WERI-Rb-1 (cell line): Measurements from ENCODE around the gene SBK3.

Experiments
- DNase-seq: peaks from one replicate; pipeline ENCODE4 v3.0.0-alpha.2; 2020
- H3K27ac ChIP-seq: fragments of 250-450 bp; sonication (Bioruptor Pico); 2 replicates; pipeline ENCODE4 v1.5.1; 2020; ENCODE audit warnings: mild to moderate bottlenecking, moderate library complexity
- H3K27me3 ChIP-seq: fragments of 250-450 bp; sonication (Bioruptor Pico); 2 replicates; pipeline ENCODE4 v1.5.1; 2021; ENCODE audit warnings: mild to moderate bottlenecking, low read depth, moderate library complexity; ENCODE audit not compliant: insufficient read depth, severe bottlenecking
- H3K36me3 ChIP-seq: fragments of 250-450 bp; sonication (Bioruptor Pico); 2 replicates; pipeline ENCODE4 v1.5.1; 2020; ENCODE audit warnings: mild to moderate bottlenecking, moderate library complexity
- H3K4me3 ChIP-seq: 2 replicates; pipeline ENCODE4 v1.5.1; 2011; ENCODE audit warnings: low read depth, mild to moderate bottlenecking, control low read depth, low read length
- H3K9me3 ChIP-seq: fragments of 250-450 bp; sonication (Bioruptor Pico); 2 replicates; pipeline ENCODE4 v1.5.1; 2021; ENCODE audit warnings: mild to moderate bottlenecking, moderate library complexity; ENCODE audit not compliant: severe bottlenecking
- CTCF ChIP-seq: IDR thresholded peaks from 2 replicates; pipeline ENCODE4 v1.5.1; 2011; ENCODE audit warnings: low read depth, mild to moderate bottlenecking, control low read depth, inconsistent platforms, low read length

SBK3 gene

GRCh38 chr19:55493052-55493644 lies 52.2 kb downstream of the SBK3 start:
- Histone ChIP-seq H3K27ac (no peak overlapping the region), H3K27me3 (no peaks in the 10 kb centered on the region), H3K9me3 (no peaks in the 10 kb centered on the region), H3K4me3 (no peak overlapping the region), H3K36me3 (no peaks in the 10 kb centered on the region)
- no peak for DNase-seq
- no peak for TF ChIP-seq CTCF

- Histone ChIP-seq H3K9me3 (no peaks in the 10 kb centered on the region), H3K27me3 (no peaks in the 10 kb centered on the region), H3K27ac (no peak overlapping the region), H3K4me3 (no peak overlapping the region), H3K36me3 (no peaks in the 10 kb centered on the region)
- no peak for TF ChIP-seq CTCF
- no peak for DNase-seq
Observed at GRCh38 chr19:55492362-55492944, 52.9 kb downstream of the SBK3 start.

- DNase-seq: no peak
- no peaks in the 10 kb centered on the region for H3K27me3 ChIP-seq
- no peaks in the 10 kb centered on the region for H3K36me3 ChIP-seq
- H3K27ac ChIP-seq: no peak overlapping the region
- TF ChIP-seq CTCF: no peak
- no peak overlapping the region for H3K4me3 ChIP-seq
- no peaks in the 10 kb centered on the region for H3K9me3 ChIP-seq
Observed at GRCh38 chr19:55491546-55492360, 53.6 kb downstream of the SBK3 start.
